SH-SY5Y (cell line): Measurements from ENCODE around the gene CRIM1.

Experiments used
- GATA2 ChIP-seq: IDR thresholded peaks from 2 replicates; pipeline ENCODE4 v1.6.1; 2011; ENCODE audit warnings: mild to moderate bottlenecking, low read depth, low read length
- GATA3 ChIP-seq: IDR thresholded peaks from 2 replicates; pipeline ENCODE4 v1.6.1; 2011; ENCODE audit warnings: low read depth, mild to moderate bottlenecking, low read length, moderate library complexity

DNA sequence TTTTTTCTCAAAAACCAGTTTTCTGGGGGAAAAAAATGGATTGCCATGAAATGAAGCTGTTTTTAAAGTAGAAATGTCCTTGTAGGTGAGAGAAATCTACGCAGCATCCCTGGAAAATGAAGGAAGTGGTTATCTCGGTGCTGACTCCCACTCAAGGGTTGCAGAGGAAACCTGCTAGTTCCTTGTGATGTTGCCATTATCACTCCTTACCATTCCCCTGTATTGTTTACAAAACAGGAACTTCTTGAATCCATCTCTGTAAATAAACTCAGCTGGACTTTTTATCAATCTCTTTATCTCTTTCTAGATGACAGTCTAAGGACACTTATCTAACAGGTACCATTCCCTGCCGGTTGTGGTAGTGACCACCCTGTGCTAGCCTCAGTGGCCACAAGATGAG, 181.2 kb downstream of the CRIM1 start:
- no peak for TF ChIP-seq GATA2
- TF ChIP-seq GATA3, result no peak
